MM.1S (cell line): ENCODE results near the gene CYBRD1.

Source experiments
- DNase-seq: peaks from one replicate; pipeline ENCODE4 v3.0.0-alpha.2; 2015
- H2AFZ ChIP-seq: fragments of 300-600 bp; sonication (generic); 2 replicates; pipeline ENCODE4 v1.6.0; 2016; ENCODE audit warnings: antibody characterized with exemption, low read length
- H3F3A ChIP-seq: fragments of 300-600 bp; sonication (generic); 2 replicates; pipeline ENCODE4 v1.6.1; 2016; ENCODE audit warnings: mild to moderate bottlenecking, antibody characterized with exemption, low read length, moderate library complexity, mixed read lengths; ENCODE audit not compliant: insufficient read depth
- H3K27ac ChIP-seq: fragments of 300-600 bp; sonication (generic); 2 replicates; pipeline ENCODE4 v1.5.1; 2016; ENCODE audit warnings: mild to moderate bottlenecking, low read length
- H3K27me3 ChIP-seq: fragments of 300-600 bp; sonication (generic); replicated peaks from 2 replicates; pipeline ENCODE4 v1.6.0; 2016; ENCODE audit warnings: low read length; ENCODE audit not compliant: insufficient read depth
- H3K36me3 ChIP-seq: fragments of 300-600 bp; sonication (generic); replicated peaks from 2 replicates; pipeline ENCODE4 v1.6.1; 2016; ENCODE audit warnings: mild to moderate bottlenecking, low read length, mixed read lengths; ENCODE audit not compliant: insufficient read depth
- H3K4me1 ChIP-seq: fragments of 300-600 bp; sonication (generic); 2 replicates; pipeline ENCODE4 v1.6.1; 2016; ENCODE audit warnings: low read length, mixed read lengths
- H3K4me2 ChIP-seq: fragments of 300-600 bp; sonication (generic); 2 replicates; pipeline ENCODE4 v1.6.0; 2016; ENCODE audit warnings: low read depth, low read length
- H3K4me3 ChIP-seq: fragments of 300-600 bp; sonication (generic); 2 replicates; pipeline ENCODE4 v1.5.1; 2016; ENCODE audit warnings: low read length, mixed read lengths
- H3K79me2 ChIP-seq: fragments of 300-600 bp; sonication (generic); 2 replicates; pipeline ENCODE4 v1.6.1; 2016; ENCODE audit warnings: mixed run types, low read length, mixed read lengths
- H3K9ac ChIP-seq: fragments of 300-600 bp; sonication (generic); 2 replicates; pipeline ENCODE4 v1.6.1; 2016; ENCODE audit warnings: low read length, mixed read lengths
- H3K9me2 ChIP-seq: fragments of 300-600 bp; sonication (generic); replicated peaks from 2 replicates; pipeline ENCODE4 v1.6.1; 2016; ENCODE audit warnings: mild to moderate bottlenecking, low read length, mixed read lengths; ENCODE audit not compliant: insufficient read depth
- H3K9me3 ChIP-seq: fragments of 300-600 bp; sonication (generic); replicated peaks from 2 replicates; pipeline ENCODE4 v1.6.1; 2016; ENCODE audit warnings: mild to moderate bottlenecking, low read length, mixed read lengths; ENCODE audit not compliant: insufficient read depth
- H4K20me1 ChIP-seq: fragments of 300-600 bp; sonication (generic); 2 replicates; pipeline ENCODE4 v1.6.1; 2016; ENCODE audit warnings: mild to moderate bottlenecking, low read length, moderate library complexity, mixed read lengths; ENCODE audit not compliant: insufficient read depth
- CTCF ChIP-seq: fragments of 300-600 bp; sonication (generic); IDR thresholded peaks from 2 replicates; pipeline ENCODE4 v1.5.1; 2016; ENCODE audit warnings: antibody characterized with exemption, low read length, mixed read lengths
- EZH2 ChIP-seq: fragments of 300-600 bp; sonication (generic); optimal IDR thresholded peaks from 2 replicates; pipeline ENCODE3; 2017; ENCODE audit warnings: low read depth, mild to moderate bottlenecking, antibody characterized with exemption, low read length, mixed read lengths
- EZH2phosphoT487 ChIP-seq: fragments of 300-600 bp; sonication (generic); IDR thresholded peaks from 2 replicates; pipeline ENCODE4 v1.6.1; 2018; ENCODE audit warnings: antibody characterized with exemption, low read length

The CYBRD1 gene

DNA sequence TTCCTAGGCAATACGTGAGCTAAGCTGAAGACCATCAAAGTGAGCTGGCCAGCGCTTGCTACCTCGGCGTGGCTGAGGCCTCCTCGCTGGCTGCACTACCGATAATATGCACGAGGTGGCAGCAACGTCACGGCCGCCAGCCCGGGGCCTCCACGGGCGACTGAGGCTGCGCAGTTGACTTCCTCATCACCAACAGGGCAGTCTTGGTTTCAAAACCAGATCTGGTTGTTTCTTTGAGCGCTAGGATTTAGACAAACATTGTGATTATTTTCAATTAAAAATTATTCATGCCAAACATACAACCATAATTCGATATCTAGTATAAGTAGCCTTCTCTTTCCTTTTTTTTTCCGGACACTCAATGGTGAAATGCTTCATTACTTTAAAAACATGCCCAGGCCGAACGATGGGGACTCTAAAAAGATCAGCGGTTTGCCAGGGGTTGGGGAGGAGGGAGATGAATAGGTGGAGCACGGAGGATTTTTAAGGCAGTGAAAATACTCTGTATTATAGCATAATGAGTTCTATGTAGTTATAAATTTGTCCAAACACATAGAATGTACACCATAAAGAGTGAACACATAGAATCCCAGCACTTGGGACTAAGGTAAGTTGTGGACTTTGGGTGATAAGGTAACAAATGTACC is 52.0 kb downstream of the CYBRD1 start:
- Histone ChIP-seq H3K4me2 (peak overlapping the region; percentile 25; the same call in 1 of the 2 replicates), H2AFZ (peak overlapping the region; percentile 98), H4K20me1 (no peaks in the 10 kb centered on the region), H3K27ac (no peak overlapping the region), H3K9me2 (no peaks in the 10 kb centered on the region), H3F3A (no peaks in the 10 kb centered on the region), H3K27me3 (no peaks in the 10 kb centered on the region), H3K9ac (no peak overlapping the region), H3K36me3 (no peaks in the 10 kb centered on the region), H3K9me3 (no peaks in the 10 kb centered on the region), H3K79me2 (no peaks in the 10 kb centered on the region), H3K4me3 (no peak overlapping the region), H3K4me1 (peaks cover 3% of the 10 kb centered on the region; the same call in 1 of the 2 replicates)
- peak; percentile 96 for TF ChIP-seq CTCF
- no peak for TF ChIP-seq EZH2
- peak; percentile 85 for DNase-seq

DNA sequence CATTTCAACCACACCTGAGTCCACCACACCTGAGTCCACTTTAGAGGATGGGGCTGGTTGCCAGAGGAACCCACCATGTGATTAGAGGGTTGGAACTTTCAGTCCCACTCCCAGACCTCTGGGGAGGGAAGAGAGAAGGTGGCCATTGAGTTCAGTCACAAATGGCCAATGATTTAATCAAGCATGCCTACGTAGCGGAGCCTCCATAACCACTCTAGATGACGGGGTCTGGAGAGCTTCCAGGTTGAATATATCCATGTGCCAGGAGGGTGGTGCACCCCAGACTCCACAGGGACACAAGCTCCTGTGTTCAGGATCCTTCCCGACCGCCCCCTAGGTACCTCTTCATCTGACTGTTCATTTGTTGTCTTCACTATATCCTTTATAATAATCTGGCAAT is 53.3 kb downstream of the CYBRD1 start:
- no peak for DNase-seq
- Histone ChIP-seq H3F3A (no peaks in the 10 kb centered on the region), H3K27me3 (no peaks in the 10 kb centered on the region), H3K36me3 (no peaks in the 10 kb centered on the region), H3K4me1 (peaks cover 3% of the 10 kb centered on the region; the same call in 1 of the 2 replicates), H3K79me2 (no peaks in the 10 kb centered on the region), H4K20me1 (no peaks in the 10 kb centered on the region), H3K4me2 (no peak overlapping the region), H3K4me3 (no peak overlapping the region), H3K27ac (no peak overlapping the region), H2AFZ (no peak overlapping the region), H3K9me2 (no peaks in the 10 kb centered on the region), H3K9ac (no peak overlapping the region), H3K9me3 (no peaks in the 10 kb centered on the region)
- no peak for TF ChIP-seq EZH2phosphoT487
- TF ChIP-seq EZH2, result no peak
- no peak for TF ChIP-seq CTCF

- TF ChIP-seq EZH2phosphoT487 (no peak), CTCF (no peak), EZH2 (no peak)
- H3K27me3 ChIP-seq, result no peaks in the 10 kb centered on the region
These were observed 56.0 kb downstream of the CYBRD1 start for GRCh38 chr2:171578127-171578803.

More at GRCh38 chr2:171578127-171578803, 56.0 kb downstream of the CYBRD1 start:
- Histone ChIP-seq H3K36me3 (no peaks in the 10 kb centered on the region), H3K27ac (no peak overlapping the region), H3K9me3 (no peaks in the 10 kb centered on the region), H3K4me2 (no peak overlapping the region), H3K4me3 (no peak overlapping the region), H4K20me1 (no peaks in the 10 kb centered on the region), H3K79me2 (no peaks in the 10 kb centered on the region), H3F3A (no peaks in the 10 kb centered on the region), H3K9ac (no peak overlapping the region), H3K9me2 (no peaks in the 10 kb centered on the region), H2AFZ (no peak overlapping the region), H3K4me1 (peaks cover 3% of the 10 kb centered on the region; the same call in 1 of the 2 replicates)
- DNase-seq, result no peak
